Activated naive CD4-positive, alpha-beta T cell treated with anti-CD3 and anti-CD28 coated beads, Interleukin-2, amount 50 U/mL, for 24 hours (primary cell): ENCODE results near the gene SPRYD4.
"Not testable (repeated sequence)": the region's sequence is repeated elsewhere in the genome, so short reads cannot be mapped to it uniquely, and the experiment has no call there.

Experiments
- H3K27ac Mint-ChIP-seq: one replicate; pipeline ENCODE4 v1.8.0; 2021; ENCODE audit warnings: mild to moderate bottlenecking, mixed read lengths
- H3K27me3 Mint-ChIP-seq: one replicate; pipeline ENCODE4 v1.8.0; 2021; ENCODE audit warnings: mixed read lengths
- H3K36me3 Mint-ChIP-seq: one replicate; pipeline ENCODE4 v1.8.0; 2021; ENCODE audit warnings: mixed read lengths
- H3K4me1 Mint-ChIP-seq: one replicate; pipeline ENCODE4 v1.8.0; 2021; ENCODE audit warnings: mixed read lengths
- H3K4me3 Mint-ChIP-seq: one replicate; pipeline ENCODE4 v1.8.0; 2021; ENCODE audit warnings: mild to moderate bottlenecking, mixed read lengths
- H3K9me3 Mint-ChIP-seq: one replicate; pipeline ENCODE4 v1.8.0; 2021; ENCODE audit warnings: mixed read lengths

Gene SPRYD4

DNA sequence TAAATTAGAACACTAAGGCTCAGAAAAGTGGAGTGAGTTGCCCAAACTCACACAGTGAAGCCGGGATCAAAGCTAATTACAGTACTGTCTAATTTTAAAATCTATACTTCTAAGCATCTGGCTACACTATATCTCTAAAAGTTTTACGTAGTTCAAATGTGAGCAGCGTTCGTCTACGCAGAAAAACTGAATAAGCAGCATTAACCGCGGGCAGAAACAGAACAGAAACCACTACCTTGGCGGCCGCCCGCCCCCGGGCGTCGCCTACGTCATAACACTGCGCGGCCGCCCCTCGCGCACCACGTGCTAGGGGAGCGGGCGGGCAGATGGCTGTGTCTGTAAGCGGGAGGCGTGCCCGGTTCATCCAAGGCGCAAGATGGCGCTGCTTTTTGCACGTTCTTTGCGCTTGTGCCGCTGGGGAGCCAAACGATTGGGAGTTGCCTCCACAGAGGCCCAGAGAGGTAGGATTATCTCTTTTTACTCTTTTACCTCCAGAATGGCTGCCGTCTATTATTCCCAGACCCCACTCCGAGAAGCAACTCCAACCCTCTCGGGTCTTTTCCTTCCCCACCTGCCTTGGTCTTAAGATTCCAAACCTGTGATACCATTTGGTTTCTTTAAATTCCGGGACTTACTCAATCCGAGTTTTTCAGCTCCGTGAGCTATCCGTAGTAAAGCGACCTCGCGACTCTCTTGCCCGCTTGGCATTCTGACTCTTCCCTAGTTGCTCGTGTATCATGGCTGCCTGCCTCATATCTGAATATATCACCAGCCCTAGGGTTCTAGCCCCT is at the start of gene SPRYD4:
TSS of gene SPRYD4 (plus strand) at position 363 of the 791 bp plus-strand sequence. CDS start at position 377, 14 bp downstream.
- Mint-ChIP-seq H3K4me3 (peak within 1 kb of the TSS; percentile 98), H3K36me3 (peaks cover 8% of the 10 kb centered on the region), H3K4me1 (peaks cover 30% of the 10 kb centered on the region), H3K27ac (peak within 1 kb of the TSS; percentile 99), H3K27me3 (no peaks in the 10 kb centered on the region), H3K9me3 (no peaks in the 10 kb centered on the region)

DNA sequence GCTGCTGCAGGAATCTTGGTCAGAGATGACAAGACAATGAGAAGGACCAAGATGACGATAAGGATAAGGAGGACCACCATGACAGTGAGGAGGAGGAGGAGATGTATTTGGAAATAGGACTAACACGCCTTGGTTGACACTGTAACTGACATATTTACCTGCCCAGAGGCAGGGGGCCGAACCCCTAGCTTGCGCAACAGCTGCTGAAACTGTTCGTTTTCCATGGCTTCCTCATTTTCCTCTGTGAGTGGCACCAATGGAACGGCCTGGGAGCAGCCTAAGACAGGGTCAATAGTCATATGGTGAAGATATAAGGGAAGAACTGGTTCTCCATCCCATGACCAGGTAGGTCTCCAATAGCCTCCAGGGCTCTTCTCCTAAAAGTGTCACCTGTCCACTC is 48.0 kb upstream of the SPRYD4 start:
- Mint-ChIP-seq H3K9me3 (no peaks in the 10 kb centered on the region), H3K27me3 (no peaks in the 10 kb centered on the region), H3K36me3 (peaks cover 8% of the 10 kb centered on the region), H3K27ac (no peak overlapping the region), H3K4me1 (peaks cover 14% of the 10 kb centered on the region), H3K4me3 (no peak overlapping the region)

DNA sequence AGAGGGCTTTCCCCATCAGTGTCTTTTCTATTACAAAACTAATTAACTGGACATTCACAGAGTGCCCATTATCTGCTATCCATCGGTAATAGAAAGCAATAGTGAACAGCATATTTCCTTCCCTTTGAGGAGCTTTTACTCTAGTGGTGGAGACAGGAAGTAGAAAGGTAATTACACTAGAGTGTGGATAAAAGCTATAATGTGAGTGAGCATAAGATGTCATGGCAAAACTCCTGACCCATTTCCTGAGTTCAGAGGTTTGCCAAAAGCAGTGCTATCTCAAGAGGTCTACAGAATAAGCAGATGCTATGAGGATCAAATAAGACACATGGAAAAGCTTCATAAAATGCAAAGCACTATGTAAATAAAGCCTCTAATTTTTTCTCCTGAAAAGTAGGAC is 43.2 kb upstream of the SPRYD4 start:
- H3K9me3 Mint-ChIP-seq: no peaks in the 10 kb centered on the region
- no peaks in the 10 kb centered on the region for H3K27me3 Mint-ChIP-seq
- peak overlapping the region; percentile 59 for H3K27ac Mint-ChIP-seq
- no peak overlapping the region for H3K4me3 Mint-ChIP-seq
- peaks cover 7% of the 10 kb centered on the region for H3K36me3 Mint-ChIP-seq
- H3K4me1 Mint-ChIP-seq: peaks cover 15% of the 10 kb centered on the region

DNA sequence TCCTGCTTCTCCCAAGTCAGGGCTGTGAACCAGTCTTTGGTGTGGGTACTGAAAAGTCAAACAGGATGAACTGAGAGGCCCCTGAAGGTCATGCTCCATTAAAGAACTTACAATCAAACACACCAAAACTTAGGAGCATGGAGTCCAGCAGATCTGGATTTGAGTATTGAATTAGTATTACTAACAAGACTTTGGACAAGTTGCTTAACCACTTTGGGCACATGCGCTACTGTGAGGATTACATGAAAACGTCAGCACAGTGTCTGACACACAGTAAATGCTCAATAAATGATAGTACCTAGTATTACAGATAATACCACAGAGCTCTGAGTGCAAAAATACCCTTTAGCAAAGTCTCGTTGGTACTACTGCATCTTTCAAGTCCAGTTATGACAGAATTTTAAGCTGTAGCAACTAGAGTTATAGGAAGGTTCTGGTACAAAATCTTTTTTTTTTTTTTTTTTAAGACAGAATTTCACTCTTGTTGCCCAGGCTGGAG is 42.4 kb upstream of the SPRYD4 start:
- Mint-ChIP-seq H3K27ac (peak overlapping the region; percentile 51), H3K27me3 (no peaks in the 10 kb centered on the region), H3K4me1 (peaks cover 15% of the 10 kb centered on the region), H3K9me3 (no peaks in the 10 kb centered on the region), H3K36me3 (peaks cover 7% of the 10 kb centered on the region), H3K4me3 (no peak overlapping the region)

DNA sequence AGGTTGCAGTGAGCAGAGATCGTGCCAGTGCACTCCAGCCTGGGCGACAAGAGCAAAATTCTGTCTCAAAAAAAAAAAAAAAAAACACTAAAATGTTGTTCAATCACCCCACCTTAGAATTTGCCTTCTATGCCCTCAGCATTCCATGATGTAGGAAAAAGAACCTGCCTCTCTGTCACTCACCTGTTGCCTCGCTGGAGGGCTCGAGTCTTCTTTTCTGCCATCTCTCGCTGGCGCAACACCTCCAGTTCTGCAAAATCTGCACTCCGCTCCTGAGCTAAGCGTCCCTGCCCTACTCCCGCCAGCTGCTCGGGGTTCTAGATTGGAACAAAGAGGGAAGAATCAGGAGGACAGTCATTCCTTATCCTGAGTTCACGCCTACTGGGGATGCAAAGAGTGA is 37.1 kb upstream of the SPRYD4 start:
- H3K4me1 Mint-ChIP-seq: no peaks in the 10 kb centered on the region
- H3K4me3 Mint-ChIP-seq: no peak overlapping the region
- no peaks in the 10 kb centered on the region for H3K9me3 Mint-ChIP-seq
- H3K36me3 Mint-ChIP-seq: peaks cover 6% of the 10 kb centered on the region
- H3K27me3 Mint-ChIP-seq: no peaks in the 10 kb centered on the region
- H3K27ac Mint-ChIP-seq: no peak overlapping the region

DNA sequence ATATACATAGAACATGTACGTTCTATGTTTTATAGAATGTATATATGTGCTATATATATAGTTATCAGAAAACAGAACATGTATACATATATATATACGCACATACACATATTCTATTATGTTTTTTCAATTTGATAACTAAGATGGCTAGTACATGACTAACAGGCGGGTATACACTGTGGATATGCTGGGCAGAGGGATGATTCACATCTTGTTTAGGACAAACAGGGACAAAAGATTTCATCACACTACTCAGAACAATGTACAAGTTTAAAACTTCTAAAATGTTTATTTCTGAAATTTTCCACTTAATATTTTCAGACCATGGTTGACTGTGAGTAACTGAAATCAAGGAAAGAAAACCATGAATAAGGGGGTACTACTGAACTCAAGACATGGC is 36.5 kb upstream of the SPRYD4 start:
- no peaks in the 10 kb centered on the region for H3K4me1 Mint-ChIP-seq

DNA sequence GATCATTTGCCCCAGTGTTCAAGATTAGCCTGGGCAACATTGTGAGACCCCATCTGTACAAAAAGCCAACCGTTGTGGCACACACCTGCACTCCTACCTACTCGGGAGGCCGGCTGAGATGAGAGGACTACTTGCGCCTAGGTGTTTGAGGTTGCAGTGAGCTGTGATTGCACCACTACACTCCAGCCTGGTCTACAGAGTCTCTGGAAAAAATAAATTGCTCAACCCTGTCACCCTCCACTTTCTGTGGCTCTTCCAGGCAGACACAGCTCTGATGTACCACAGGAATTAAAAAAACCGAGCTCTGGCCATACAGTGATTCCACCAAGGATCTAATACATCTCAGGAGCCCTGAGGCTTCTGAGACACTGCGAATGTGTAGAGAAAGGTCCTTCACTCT is 33.5 kb upstream of the SPRYD4 start:
- Mint-ChIP-seq H3K36me3 (peaks cover 4% of the 10 kb centered on the region), H3K9me3 (no peaks in the 10 kb centered on the region), H3K4me3 (no peak overlapping the region), H3K27ac (no peak overlapping the region), H3K27me3 (no peaks in the 10 kb centered on the region), H3K4me1 (no peaks in the 10 kb centered on the region)

More for the DNA sequence above, 36.5 kb upstream of the SPRYD4 start:
- Mint-ChIP-seq H3K4me3 (no peak overlapping the region), H3K9me3 (no peaks in the 10 kb centered on the region), H3K27ac (no peak overlapping the region), H3K36me3 (peaks cover 6% of the 10 kb centered on the region), H3K27me3 (no peaks in the 10 kb centered on the region)

DNA sequence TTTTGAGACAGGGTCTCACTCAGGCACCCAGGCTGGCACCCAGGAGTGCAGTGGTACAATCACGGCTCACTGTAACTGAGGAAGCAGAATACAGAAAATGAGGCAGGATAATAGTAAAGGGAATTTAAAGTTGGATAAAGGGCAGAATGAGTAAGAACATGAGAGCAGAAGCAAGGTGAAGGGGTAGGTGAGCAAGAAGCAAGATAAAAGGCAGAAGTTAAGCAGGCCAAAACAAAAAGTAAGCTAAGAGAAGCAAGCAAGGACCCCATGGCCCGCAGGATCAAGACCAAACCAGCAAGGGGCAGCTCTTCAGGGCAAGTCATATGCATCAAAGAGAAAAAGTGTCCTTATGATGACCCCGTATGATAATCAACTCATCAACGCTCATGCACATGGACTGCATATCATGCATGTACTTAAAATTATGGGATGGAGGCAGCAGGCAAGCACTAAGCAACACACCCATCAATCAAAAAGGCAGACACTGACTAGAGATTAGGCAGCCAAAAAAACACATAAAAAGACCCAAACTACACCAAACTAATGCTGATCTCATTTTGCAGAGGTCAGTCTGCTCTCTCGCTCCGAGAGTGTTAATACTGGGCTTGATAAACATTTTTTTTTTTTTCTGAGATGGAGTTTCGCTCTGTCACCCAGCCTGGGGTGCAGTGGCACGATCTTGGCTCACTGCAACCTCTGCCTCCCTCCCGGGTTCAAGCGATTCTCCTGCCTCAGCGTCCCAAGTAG is 30.8 kb upstream of the SPRYD4 start:
- Mint-ChIP-seq H3K27ac (no peak overlapping the region), H3K4me1 (no peaks in the 10 kb centered on the region), H3K9me3 (no peaks in the 10 kb centered on the region), H3K36me3 (no peaks in the 10 kb centered on the region), H3K27me3 (no peaks in the 10 kb centered on the region), H3K4me3 (no peak overlapping the region)

DNA sequence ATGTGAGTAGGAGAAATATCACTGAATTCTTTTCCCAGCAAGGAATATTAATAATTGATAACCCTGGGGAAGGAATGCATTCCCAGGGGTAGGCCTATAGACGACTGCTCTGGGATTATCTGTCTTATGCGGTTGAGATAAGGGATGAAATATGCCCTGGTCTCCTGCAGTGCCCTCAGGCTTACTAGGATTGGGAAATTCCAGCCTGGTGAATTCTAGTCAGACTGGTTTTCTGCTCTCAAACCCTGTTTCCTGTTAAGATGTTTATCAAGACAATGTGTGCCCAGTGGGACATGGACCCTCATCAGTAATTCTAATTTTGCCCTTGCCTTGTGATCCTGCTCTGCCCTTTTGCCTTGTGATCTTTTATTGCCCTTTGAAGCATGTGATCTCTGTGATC is 25.2 kb upstream of the SPRYD4 start:
- not testable (repeated sequence) for H3K27ac Mint-ChIP-seq, H3K9me3 Mint-ChIP-seq, H3K36me3 Mint-ChIP-seq, H3K4me1 Mint-ChIP-seq, H3K4me3 Mint-ChIP-seq, H3K27me3 Mint-ChIP-seq

DNA sequence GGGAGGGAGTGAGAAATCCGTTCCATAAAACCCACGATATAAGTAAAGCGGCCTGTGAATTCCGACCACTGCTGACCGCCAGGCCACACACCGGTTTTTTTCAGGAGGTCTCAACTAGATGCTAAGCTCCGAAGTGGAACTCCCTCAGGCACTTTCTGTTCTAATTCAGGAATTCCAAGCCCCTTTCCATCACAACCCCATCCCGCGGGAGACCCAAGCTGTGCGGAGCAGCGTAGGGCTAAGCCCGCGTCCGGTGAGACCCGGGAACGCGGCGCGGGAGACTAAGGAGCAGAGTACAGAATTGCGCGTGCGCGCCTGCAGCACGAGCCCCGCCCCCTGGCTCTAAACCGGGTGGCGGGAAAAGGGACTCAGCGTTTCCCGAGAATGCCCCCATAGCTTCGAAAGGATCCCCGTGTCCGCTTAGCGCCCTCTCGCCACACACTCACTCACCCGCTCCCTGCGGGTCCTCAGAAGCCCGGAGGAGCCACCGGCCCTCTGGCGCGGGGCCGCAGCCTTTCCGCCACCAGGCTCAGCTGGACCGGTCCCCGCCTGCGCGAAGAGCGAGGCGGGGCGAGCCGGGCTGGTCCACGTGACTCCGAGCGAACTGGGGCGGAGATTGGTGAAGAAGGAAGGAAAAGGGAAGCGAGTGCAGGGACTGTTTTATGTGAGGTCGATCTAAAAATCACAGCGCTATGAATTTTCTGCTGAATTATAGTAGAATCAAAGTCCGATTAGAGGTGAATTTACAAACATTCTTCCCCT is 19.3 kb upstream of the SPRYD4 start, which contains the start of gene TIMELESS:
TSS of gene TIMELESS (minus strand) at position 567 of the 762 bp plus-strand sequence. CDS start 15,256 bp downstream, outside the sequence.
- H3K36me3 Mint-ChIP-seq: peaks cover 2% of the 10 kb centered on the region
- no peaks in the 10 kb centered on the region for H3K27me3 Mint-ChIP-seq
- no peaks in the 10 kb centered on the region for H3K9me3 Mint-ChIP-seq
- H3K27ac Mint-ChIP-seq: peak within 1 kb of the TSS; percentile 94
- H3K4me3 Mint-ChIP-seq: peak within 1 kb of the TSS; percentile 94
- H3K4me1 Mint-ChIP-seq: peaks cover 19% of the 10 kb centered on the region

DNA sequence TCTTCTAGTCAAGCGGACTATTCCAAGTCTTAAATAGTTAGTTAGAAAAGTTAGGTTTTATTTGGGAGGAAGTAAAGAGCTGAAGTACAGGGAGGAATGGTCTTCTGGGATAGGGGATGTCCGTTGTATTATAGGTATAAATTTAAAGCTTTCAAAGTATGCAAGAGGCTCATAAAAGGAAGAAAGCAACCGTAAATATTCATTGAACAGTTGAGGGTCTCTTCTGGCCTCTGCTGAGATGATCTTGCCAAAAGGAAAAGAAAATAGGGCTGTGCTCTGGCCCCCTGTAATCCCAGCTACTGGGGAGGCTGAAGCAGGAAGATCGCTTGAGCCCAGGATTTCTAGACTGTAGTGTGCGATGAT is 18.8 kb upstream of the SPRYD4 start:
- H3K4me3 Mint-ChIP-seq: peak overlapping the region; percentile 94
- H3K4me1 Mint-ChIP-seq: peaks cover 19% of the 10 kb centered on the region
- no peaks in the 10 kb centered on the region for H3K36me3 Mint-ChIP-seq
- no peaks in the 10 kb centered on the region for H3K27me3 Mint-ChIP-seq
- H3K27ac Mint-ChIP-seq: peak overlapping the region; percentile 94
- H3K9me3 Mint-ChIP-seq: no peaks in the 10 kb centered on the region

DNA sequence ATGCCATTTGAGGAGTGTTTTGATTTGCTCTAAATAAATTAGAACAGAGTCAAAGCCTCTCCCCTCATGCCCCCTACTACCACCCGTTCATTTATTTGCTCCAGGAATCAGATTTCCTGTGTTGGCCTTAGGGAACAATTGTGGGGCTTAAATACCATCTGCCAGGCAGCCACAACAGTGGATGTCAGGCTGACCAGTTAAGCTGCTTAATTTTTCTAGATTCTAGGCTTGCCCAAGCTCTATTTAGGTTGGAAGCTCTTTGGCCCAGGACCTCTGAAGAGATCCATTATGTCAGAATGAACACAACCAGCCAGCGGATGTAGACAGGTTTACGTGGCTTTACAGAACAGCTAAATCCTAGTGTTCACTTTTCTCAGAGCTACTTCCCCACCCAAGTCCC is 18.1 kb upstream of the SPRYD4 start:
- Mint-ChIP-seq H3K36me3 (no peaks in the 10 kb centered on the region), H3K9me3 (no peaks in the 10 kb centered on the region), H3K4me1 (peaks cover 19% of the 10 kb centered on the region), H3K27ac (no peak overlapping the region), H3K27me3 (no peaks in the 10 kb centered on the region), H3K4me3 (peak overlapping the region; percentile 94)

DNA sequence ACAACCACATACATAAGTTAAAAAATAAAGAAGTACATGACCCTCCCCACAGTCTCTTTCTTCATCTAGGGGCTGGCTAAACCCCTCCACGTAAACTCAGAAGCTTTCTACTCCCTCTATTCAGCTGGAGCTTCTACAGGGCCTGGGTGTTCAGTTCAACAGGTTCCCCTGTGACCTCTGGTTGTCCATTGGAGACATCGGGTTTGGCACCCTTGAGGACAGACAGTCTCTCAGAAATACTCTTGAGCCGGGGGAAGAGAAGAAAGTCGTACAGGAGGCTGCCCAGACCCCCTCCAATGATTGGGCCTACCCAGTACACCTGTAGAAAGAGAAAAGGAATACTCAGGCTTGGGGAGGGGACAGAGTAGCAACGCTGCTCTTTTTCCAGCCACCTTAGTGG is 17.2 kb upstream of the SPRYD4 start:
- Mint-ChIP-seq H3K9me3 (no peaks in the 10 kb centered on the region), H3K27ac (no peak overlapping the region), H3K36me3 (no peaks in the 10 kb centered on the region), H3K4me3 (no peak overlapping the region), H3K27me3 (no peaks in the 10 kb centered on the region), H3K4me1 (peaks cover 19% of the 10 kb centered on the region)

DNA sequence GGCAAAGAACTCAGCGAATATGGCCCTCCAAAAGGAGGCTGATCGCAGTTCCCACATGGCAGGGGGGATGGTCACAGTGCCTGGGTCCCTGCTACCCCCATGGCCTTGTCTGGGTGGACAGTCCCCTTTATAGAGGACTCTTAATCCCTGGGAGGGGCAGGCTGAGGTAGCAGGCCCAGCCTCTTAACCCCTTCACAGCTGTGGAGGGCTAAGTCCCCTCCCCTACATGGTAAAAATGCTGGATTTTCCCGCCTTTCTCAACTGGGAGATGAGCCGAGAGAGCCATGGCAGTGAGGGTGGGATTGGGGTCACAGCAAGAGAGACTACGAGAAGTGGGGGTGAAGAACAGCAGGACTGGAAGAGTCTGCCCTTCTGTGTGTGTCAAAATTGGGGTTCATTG is 13.8 kb upstream of the SPRYD4 start, which contains the start of gene MIP:
TSS of gene MIP (minus strand) at position 101 of the 400 bp plus-strand sequence. CDS start at position 57, 44 bp downstream.
- Mint-ChIP-seq H3K36me3 (no peaks in the 10 kb centered on the region), H3K9me3 (no peaks in the 10 kb centered on the region), H3K4me1 (peaks cover 9% of the 10 kb centered on the region), H3K4me3 (no peak within 1 kb of the TSS), H3K27me3 (no peaks in the 10 kb centered on the region), H3K27ac (no peak within 1 kb of the TSS)

DNA sequence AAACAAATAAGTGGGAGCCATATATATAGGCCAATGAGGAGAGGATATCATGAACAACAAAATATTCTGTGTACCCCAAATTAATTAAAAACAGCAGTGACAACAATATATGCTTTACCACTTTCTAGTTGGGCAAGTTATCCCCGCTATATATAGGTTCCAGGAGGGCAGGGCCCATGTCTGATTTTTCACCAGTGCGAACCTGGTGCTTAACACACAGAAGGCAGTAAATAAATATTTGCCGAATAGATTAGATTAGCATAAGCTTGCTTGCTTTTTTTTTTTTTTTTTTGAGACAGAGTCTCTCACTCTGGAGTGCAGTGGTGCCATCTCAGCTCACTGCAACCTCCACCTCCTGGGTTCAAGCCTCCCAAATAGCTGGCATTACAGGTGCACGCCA is 10.6 kb upstream of the SPRYD4 start:
- no peaks in the 10 kb centered on the region for H3K27me3 Mint-ChIP-seq
- no peak overlapping the region for H3K4me3 Mint-ChIP-seq
- no peaks in the 10 kb centered on the region for H3K4me1 Mint-ChIP-seq
- no peaks in the 10 kb centered on the region for H3K9me3 Mint-ChIP-seq
- no peaks in the 10 kb centered on the region for H3K36me3 Mint-ChIP-seq
- no peak overlapping the region for H3K27ac Mint-ChIP-seq
